ENCODE measurements around the gene KCNQ1. TPM values are rescaled to one million over a fixed set of nuclear protein-coding genes. Genes with fewer than 3 reads are reported as not detected.
A peak's percentile ranks its signal among the peaks of the same experiment; 100 is the strongest.

Gene KCNQ1
- total and polyA plus RNA-seq, 7 experiments from 2014 or later: 14.7 to 46.4 (median 36.9) TPM

DNA sequence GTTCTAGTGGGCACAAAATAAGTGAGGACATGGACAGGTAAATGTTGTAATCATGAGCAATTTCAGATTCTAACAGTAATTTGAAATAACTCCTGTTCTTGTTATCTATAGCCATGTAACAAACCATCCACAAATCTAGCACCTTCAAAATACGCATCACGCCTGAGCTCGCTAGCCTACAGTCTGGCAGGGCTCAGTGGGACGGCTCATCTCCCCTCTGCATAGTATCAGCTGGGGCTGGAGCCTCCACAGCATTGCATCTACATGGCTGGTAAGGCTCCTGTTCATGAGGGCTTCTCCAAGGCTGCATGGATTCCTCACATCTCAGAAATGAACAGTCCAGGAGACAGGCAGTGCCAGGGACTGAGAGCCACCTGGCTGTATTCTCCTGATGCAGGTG, 112.6 kb downstream of the KCNQ1 start:
- Mint-ChIP-seq H3K9me3 (peaks cover 0 to 2% (median 0%) of the 10 kb centered on the region in 11 donors), H3K36me3 (peaks cover 0 to 9% (median 3%) of the 10 kb centered on the region in 5 donors), H3K27ac (no peak overlapping the region), H3K4me3 (no peak overlapping the region), H3K4me1 (peaks cover 0 to 28% (median 24%) of the 10 kb centered on the region in 7 donors), H3K27me3 (no peaks in the 10 kb centered on the region)
- ChIA-PET POLR2A (no interaction called here), CTCF (no interaction called here)
- Histone ChIP-seq H3K9me3 (ENCODE audit: control insufficient read depth in 2 of 3, low read length in 3 of 3) (no peaks in the 10 kb centered on the region), H3K36me3 (ENCODE audit: control insufficient read depth in 2 of 3, insufficient read depth in 3 of 3, low read length in 3 of 3) (no peaks in the 10 kb centered on the region), H3K27ac (ENCODE audit: low read depth, low read length) (no peak overlapping the region), H3K27me3 (ENCODE audit: control insufficient read depth in 2 of 2, insufficient read depth in 2 of 2, low read length in 2 of 2) (no peaks in the 10 kb centered on the region), H3K4me3 (ENCODE audit: low read length) (no peak overlapping the region), H3K4me1 (ENCODE audit: control insufficient read depth in 2 of 2, insufficient read depth in 2 of 2, low read length in 2 of 2) (no peaks in the 10 kb centered on the region)
- ATAC-seq (no peak), DNase-seq (no peak)
- intact Hi-C loops (cut with micrococcal nuclease): no loop called here

DNA sequence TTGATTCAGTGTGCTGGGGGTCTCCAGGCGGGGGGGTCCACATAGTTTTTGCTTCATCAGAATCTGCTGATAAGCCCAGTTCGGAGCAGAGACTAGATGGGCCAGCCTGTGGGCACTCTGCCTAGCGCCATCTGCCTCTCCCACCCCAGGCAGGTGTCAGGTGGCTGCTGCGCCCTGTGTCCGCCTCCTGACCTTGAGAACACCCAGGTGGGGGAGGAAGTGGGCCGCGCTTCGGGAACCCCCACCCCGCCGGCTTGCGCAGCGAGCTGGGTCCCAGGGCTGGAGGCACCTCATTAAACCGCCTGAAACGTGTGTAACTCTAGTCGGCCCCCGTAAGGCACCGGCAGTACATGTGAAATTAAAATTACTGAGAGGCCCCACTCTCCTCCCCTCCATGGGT, 113.6 kb downstream of the KCNQ1 start:
- Histone ChIP-seq H3K36me3 (ENCODE audit: control insufficient read depth in 2 of 3, insufficient read depth in 3 of 3, low read length in 3 of 3) (no peaks in the 10 kb centered on the region), H3K4me1 (ENCODE audit: control insufficient read depth in 2 of 2, insufficient read depth in 2 of 2, low read length in 2 of 2) (no peaks in the 10 kb centered on the region), H3K27me3 (ENCODE audit: control insufficient read depth in 2 of 2, insufficient read depth in 2 of 2, low read length in 2 of 2) (no peaks in the 10 kb centered on the region), H3K9me3 (ENCODE audit: control insufficient read depth in 2 of 3, low read length in 3 of 3) (no peaks in the 10 kb centered on the region), H3K27ac (ENCODE audit: low read depth, low read length) (no peak overlapping the region), H3K4me3 (ENCODE audit: low read length) (no peak overlapping the region)
- POLR2A ChIA-PET: no interaction called here
- no peak for DNase-seq
- Mint-ChIP-seq H3K27ac (peak overlapping the region in 1 of 9 donors; percentile 20), H3K9me3 (peaks cover 0 to 2% (median 0%) of the 10 kb centered on the region in 11 donors), H3K36me3 (peaks cover 0 to 13% (median 0%) of the 10 kb centered on the region in 5 donors), H3K27me3 (no peaks in the 10 kb centered on the region), H3K4me1 (peaks cover 0 to 29% (median 16%) of the 10 kb centered on the region in 7 donors), H3K4me3 (no peak overlapping the region)
- ATAC-seq: no peak
- CTCF ChIA-PET: no interaction called here
- intact Hi-C loops (cut with micrococcal nuclease): no loop called here

DNA sequence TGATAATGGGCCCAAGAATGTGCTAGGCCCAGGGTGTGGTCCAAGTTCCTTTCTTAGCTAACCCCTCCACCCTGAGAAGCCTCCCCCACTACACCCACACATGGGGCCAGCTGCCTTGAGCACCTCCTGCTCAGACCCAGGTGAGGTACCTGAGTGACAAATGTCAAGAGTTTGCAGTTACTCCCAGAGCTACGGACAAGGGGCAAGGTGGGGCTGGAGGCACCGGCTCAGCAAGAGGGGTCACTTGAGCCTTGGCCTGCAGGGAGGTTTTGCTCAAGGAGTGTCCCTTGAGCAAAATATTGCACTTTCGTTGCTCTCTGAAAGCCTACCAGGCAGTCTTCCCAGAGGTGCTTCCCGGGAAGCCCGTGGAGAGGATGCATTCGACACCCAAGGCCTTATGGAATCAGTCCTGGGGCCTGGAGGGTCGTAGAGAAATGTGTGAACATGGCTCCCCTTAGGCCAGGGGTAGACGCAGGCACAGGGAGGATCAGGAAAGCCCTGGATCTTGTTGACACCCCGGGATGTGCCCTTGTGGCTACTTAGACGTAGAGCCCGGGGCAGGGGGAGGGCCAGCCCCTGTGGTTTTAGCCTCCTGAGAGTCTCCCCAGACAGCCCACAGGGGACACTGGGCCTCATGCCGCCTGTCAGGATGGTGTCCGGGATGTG, 114.2 kb downstream of the KCNQ1 start:
- Histone ChIP-seq H3K9me3 (ENCODE audit: control insufficient read depth in 2 of 3, low read length in 3 of 3) (no peaks in the 10 kb centered on the region), H3K4me1 (ENCODE audit: control insufficient read depth in 2 of 2, insufficient read depth in 2 of 2, low read length in 2 of 2) (no peaks in the 10 kb centered on the region), H3K4me3 (ENCODE audit: low read length) (no peak overlapping the region), H3K36me3 (ENCODE audit: control insufficient read depth in 2 of 3, insufficient read depth in 3 of 3, low read length in 3 of 3) (no peaks in the 10 kb centered on the region), H3K27ac (ENCODE audit: low read depth, low read length) (no peak overlapping the region), H3K27me3 (ENCODE audit: control insufficient read depth in 2 of 2, insufficient read depth in 2 of 2, low read length in 2 of 2) (no peaks in the 10 kb centered on the region)
- ChIA-PET POLR2A (no interaction called here), CTCF (no interaction called here)
- H3K27me3 Mint-ChIP-seq: no peaks in the 10 kb centered on the region
- H3K9me3 Mint-ChIP-seq: peaks cover 0 to 2% (median 0%) of the 10 kb centered on the region in 11 donors
- peaks cover 0 to 13% (median 0%) of the 10 kb centered on the region in 5 donors for H3K36me3 Mint-ChIP-seq
- peak overlapping the region in 1 of 9 donors; percentile 67 for H3K27ac Mint-ChIP-seq
- no peak for ATAC-seq
- no peak overlapping the region for H3K4me3 Mint-ChIP-seq
- intact Hi-C loops (cut with micrococcal nuclease): no loop called here
- no peak for DNase-seq
- peaks cover 0 to 29% (median 16%) of the 10 kb centered on the region in 7 donors for H3K4me1 Mint-ChIP-seq

- Histone ChIP-seq H3K36me3 (ENCODE audit: control insufficient read depth in 2 of 3, insufficient read depth in 3 of 3, low read length in 3 of 3) (no peaks in the 10 kb centered on the region), H3K4me1 (ENCODE audit: control insufficient read depth in 2 of 2, insufficient read depth in 2 of 2, low read length in 2 of 2) (no peaks in the 10 kb centered on the region), H3K9me3 (ENCODE audit: control insufficient read depth in 2 of 3, low read length in 3 of 3) (no peaks in the 10 kb centered on the region), H3K4me3 (ENCODE audit: low read length) (no peak overlapping the region), H3K27me3 (ENCODE audit: control insufficient read depth in 2 of 2, insufficient read depth in 2 of 2, low read length in 2 of 2) (no peaks in the 10 kb centered on the region), H3K27ac (ENCODE audit: low read depth, low read length) (no peak overlapping the region)
- ChIA-PET CTCF (no interaction called here), POLR2A (no interaction called here)
- DNase-seq (no peak), ATAC-seq (no peak)
- Mint-ChIP-seq H3K36me3 (peaks cover 0 to 13% (median 0%) of the 10 kb centered on the region in 5 donors), H3K27ac (peak overlapping the region in 1 of 9 donors; percentile 67), H3K4me1 (peaks cover 0 to 29% (median 16%) of the 10 kb centered on the region in 7 donors), H3K9me3 (peaks cover 0 to 2% (median 0%) of the 10 kb centered on the region in 11 donors), H3K4me3 (no peak overlapping the region), H3K27me3 (no peaks in the 10 kb centered on the region)
- intact Hi-C loops (cut with micrococcal nuclease): no loop called here
Measured at GRCh38 chr11:2559527-2560311, 114.9 kb downstream of the KCNQ1 start.

- H3K4me1 Mint-ChIP-seq: peaks cover 0 to 29% (median 13%) of the 10 kb centered on the region in 7 donors
- Histone ChIP-seq H3K4me1 (ENCODE audit: control insufficient read depth in 2 of 2, insufficient read depth in 2 of 2, low read length in 2 of 2) (no peaks in the 10 kb centered on the region), H3K36me3 (ENCODE audit: control insufficient read depth in 2 of 3, insufficient read depth in 3 of 3, low read length in 3 of 3) (no peaks in the 10 kb centered on the region), H3K4me3 (ENCODE audit: low read length) (no peak overlapping the region), H3K27ac (ENCODE audit: low read depth, low read length) (no peak overlapping the region), H3K27me3 (ENCODE audit: control insufficient read depth in 2 of 2, insufficient read depth in 2 of 2, low read length in 2 of 2) (no peaks in the 10 kb centered on the region), H3K9me3 (ENCODE audit: control insufficient read depth in 2 of 3, low read length in 3 of 3) (no peaks in the 10 kb centered on the region)
- CTCF ChIA-PET: no interaction called here
- H3K27ac Mint-ChIP-seq: no peak overlapping the region
- no peak for DNase-seq
- no peaks in the 10 kb centered on the region for H3K9me3 Mint-ChIP-seq
- ATAC-seq: no peak
- peaks cover 0 to 8% (median 0%) of the 10 kb centered on the region in 5 donors for H3K36me3 Mint-ChIP-seq
- no peak overlapping the region for H3K4me3 Mint-ChIP-seq
- H3K27me3 Mint-ChIP-seq: no peaks in the 10 kb centered on the region
- intact Hi-C loops (cut with micrococcal nuclease): no loop called here
- POLR2A ChIA-PET: no interaction called here
Measured at GRCh38 chr11:2561696-2562581, 117.1 kb downstream of the KCNQ1 start.

GRCh38 chr11:2562890-2563212, 118.0 kb downstream of the KCNQ1 start:
- Mint-ChIP-seq H3K36me3 (peaks cover 0 to 5% (median 0%) of the 10 kb centered on the region in 5 donors), H3K4me3 (no peak overlapping the region), H3K27me3 (no peaks in the 10 kb centered on the region), H3K4me1 (peaks cover 0 to 20% (median 13%) of the 10 kb centered on the region in 7 donors), H3K27ac (no peak overlapping the region), H3K9me3 (no peaks in the 10 kb centered on the region)
- H3K36me3 ChIP-seq (ENCODE audit: control insufficient read depth in 2 of 3, insufficient read depth in 3 of 3, low read length in 3 of 3): no peaks in the 10 kb centered on the region
- ATAC-seq (no peak), DNase-seq (no peak)
- no peaks in the 10 kb centered on the region for H3K4me1 ChIP-seq (ENCODE audit: control insufficient read depth in 2 of 2, insufficient read depth in 2 of 2, low read length in 2 of 2)
- H3K9me3 ChIP-seq (ENCODE audit: control insufficient read depth in 2 of 3, low read length in 3 of 3): no peaks in the 10 kb centered on the region
- no peak overlapping the region for H3K4me3 ChIP-seq (ENCODE audit: low read length)
- no peaks in the 10 kb centered on the region for H3K27me3 ChIP-seq (ENCODE audit: control insufficient read depth in 2 of 2, insufficient read depth in 2 of 2, low read length in 2 of 2)
- ChIA-PET CTCF (interaction anchor here (0.6 kb wide), 1 partner anchor 935 kb away, joined by 3 read pairs; no protein-coding TSS in a partner anchor), POLR2A (no interaction called here)
- no peak overlapping the region for H3K27ac ChIP-seq (ENCODE audit: low read depth, low read length)
- intact Hi-C loops (cut with micrococcal nuclease): no loop called here

All from naive thymus-derived CD4-positive, alpha-beta T cell (primary cell).